GM19238 (cell line): ENCODE data around the gene CLIC3.

Source experiments
- DNase-seq: peaks from one replicate; pipeline ENCODE4 v3.0.0; 2011; ENCODE audit warnings: low spot score; ENCODE audit not compliant: insufficient read length

CLIC3 gene

GRCh38 chr9:137030538-137031527 lies 34.5 kb upstream of the CLIC3 start:
- DNase-seq = no peak

GRCh38 chr9:137030006-137030405 lies 33.6 kb upstream of the CLIC3 start:
- no peak for DNase-seq

GRCh38 chr9:137029058-137029936 lies 32.9 kb upstream of the CLIC3 start:
- peak; percentile 77 for DNase-seq

- DNase-seq = peak; percentile 67
Measured at GRCh38 chr9:137028263-137029057, 32.1 kb upstream of the CLIC3 start.

GRCh38 chr9:137027369-137028262 lies 31.2 kb upstream of the CLIC3 start, which contains the start of gene ABCA2:
Gene ABCA2, minus strand, starts transcription at chr9:137028237. Its CDS starts 97 bp downstream, at chr9:137028140.
- no peak for DNase-seq

- no peak for DNase-seq
Measured at GRCh38 chr9:137026828-137027227, 30.5 kb upstream of the CLIC3 start.

- DNase-seq = no peak
Measured at GRCh38 chr9:137026384-137026783, 30.0 kb upstream of the CLIC3 start.

- no peak for DNase-seq
Measured at GRCh38 chr9:137025517-137025966, 29.2 kb upstream of the CLIC3 start.

- no peak for DNase-seq
Measured at GRCh38 chr9:137023583-137023991, 27.2 kb upstream of the CLIC3 start.

GRCh38 chr9:137023157-137023556 lies 26.8 kb upstream of the CLIC3 start:
- DNase-seq = no peak

- no peak for DNase-seq
Measured at GRCh38 chr9:137022662-137023008, 26.3 kb upstream of the CLIC3 start.

- no peak for DNase-seq
Measured at GRCh38 chr9:137021979-137022661, 25.8 kb upstream of the CLIC3 start.

- no peak for DNase-seq
Measured at GRCh38 chr9:137021568-137021978, 25.2 kb upstream of the CLIC3 start.

GRCh38 chr9:137020771-137021567 lies 24.6 kb upstream of the CLIC3 start:
- DNase-seq = no peak

GRCh38 chr9:137019891-137020683 lies 23.7 kb upstream of the CLIC3 start:
- no peak for DNase-seq

- DNase-seq = no peak
Measured at GRCh38 chr9:137018761-137019559, 22.6 kb upstream of the CLIC3 start.
